Neuronal stem cell (in vitro differentiated cells): ENCODE data around the gene CEP68.

Source experiments
- DNase-seq: peaks from one replicate; pipeline ENCODE4 v3.0.0-alpha.2; 2013; ENCODE audit warnings: low spot score
- H2AFZ ChIP-seq: one replicate; pipeline ENCODE4 v1.6.1; 2013; ENCODE audit warnings: mild to moderate bottlenecking, low read length, inconsistent platforms
- H2AK5ac ChIP-seq: 2 replicates; pipeline ENCODE4 v1.6.1; 2013; ENCODE audit warnings: low read depth, mild to moderate bottlenecking, inconsistent platforms, low read length, moderate library complexity, mixed read lengths
- H2BK120ac ChIP-seq: 2 replicates; pipeline ENCODE4 v1.6.1; 2013; ENCODE audit warnings: low read depth, mild to moderate bottlenecking, inconsistent platforms, low read length, moderate library complexity, mixed read lengths
- H2BK12ac ChIP-seq: one replicate; pipeline ENCODE4 v1.6.1; 2013; ENCODE audit warnings: low read length, inconsistent platforms
- H2BK15ac ChIP-seq: 2 replicates; pipeline ENCODE4 v1.6.1; 2013; ENCODE audit warnings: mild to moderate bottlenecking, low read length, inconsistent platforms, mixed read lengths
- H2BK5ac ChIP-seq: one replicate; pipeline ENCODE4 v1.6.1; 2013; ENCODE audit warnings: inconsistent platforms, mild to moderate bottlenecking, low read length, moderate library complexity
- H3K14ac ChIP-seq: one replicate; pipeline ENCODE4 v1.6.1; 2013; ENCODE audit warnings: low read length, inconsistent platforms
- H3K18ac ChIP-seq: 2 replicates; pipeline ENCODE4 v1.6.1; 2013; ENCODE audit warnings: low read length, inconsistent platforms
- H3K23ac ChIP-seq: 2 replicates; pipeline ENCODE4 v1.6.1; 2013; ENCODE audit warnings: low read depth, mild to moderate bottlenecking, mixed read lengths, low read length, inconsistent platforms; ENCODE audit not compliant: poor library complexity
- H3K27ac ChIP-seq: replicated peaks from 3 replicates; pipeline ENCODE4 v1.5.1; 2013; ENCODE audit warnings: low read length, inconsistent platforms
- H3K27me3 ChIP-seq, 3 experiments: 2 replicates each; pipeline ENCODE4 v1.6.1; 2013; ENCODE audit warnings: low read length in 3 of 3, mild to moderate bottlenecking in 2 of 3, inconsistent platforms in 1 of 3, low read depth in 1 of 3, mixed read lengths in 1 of 3, moderate library complexity in 1 of 3; ENCODE audit not compliant: control insufficient read depth in 3 of 3, insufficient read depth in 3 of 3
- H3K36me3 ChIP-seq, 2 donors: replicated peaks in 1 of 2; 2 replicates each; pipeline ENCODE4 v1.6.1; 2013; ENCODE audit warnings: low read length in 2 of 2; ENCODE audit not compliant: control insufficient read depth in 2 of 2, insufficient read depth in 2 of 2
- H3K4ac ChIP-seq: 2 replicates; pipeline ENCODE4 v1.6.1; 2013; ENCODE audit warnings: inconsistent platforms, mild to moderate bottlenecking, low read length, moderate library complexity
- H3K4me1 ChIP-seq, 2 donors: 1 replicate in 1 of 2; 2 replicates in 1 of 2; pipeline ENCODE4 v1.6.1; 2013; ENCODE audit warnings: low read length in 2 of 2, low read depth in 1 of 2; ENCODE audit not compliant: control insufficient read depth in 2 of 2, insufficient read depth in 1 of 2
- H3K4me2 ChIP-seq: one replicate; pipeline ENCODE4 v1.6.1; 2013; ENCODE audit warnings: mild to moderate bottlenecking, low read length, inconsistent platforms; ENCODE audit not compliant: insufficient read depth, poor library complexity, severe bottlenecking
- H3K4me3 ChIP-seq, 2 donors: 2 replicates each; pipeline ENCODE4 v1.5.1; 2013; ENCODE audit warnings: low read length in 2 of 2, mild to moderate bottlenecking in 2 of 2, inconsistent platforms in 1 of 2, moderate library complexity in 1 of 2
- H3K79me1 ChIP-seq: one replicate; pipeline ENCODE4 v1.6.1; 2013; ENCODE audit warnings: low read depth, mild to moderate bottlenecking, inconsistent platforms, low read length, moderate library complexity
- H3K9ac ChIP-seq: one replicate; pipeline ENCODE4 v1.6.1; 2013; ENCODE audit warnings: mild to moderate bottlenecking, low read depth, low read length, inconsistent platforms; ENCODE audit not compliant: poor library complexity
- H3K9me3 ChIP-seq, 2 donors: replicated peaks in 1 of 2; 2 replicates each; pipeline versions ENCODE3 to v1.6.1; 2013; ENCODE audit warnings: low read length in 2 of 2, mild to moderate bottlenecking in 2 of 2, inconsistent platforms in 1 of 2, low read depth in 1 of 2, mixed read lengths in 1 of 2, moderate library complexity in 1 of 2; ENCODE audit not compliant: control insufficient read depth in 2 of 2, insufficient read depth in 1 of 2
- H4K8ac ChIP-seq: one replicate; pipeline ENCODE4 v1.6.1; 2013; ENCODE audit warnings: low read depth, mild to moderate bottlenecking, inconsistent platforms, low read length, moderate library complexity
- H4K91ac ChIP-seq: one replicate; pipeline ENCODE4 v1.6.1; 2013; ENCODE audit warnings: low read length, low read depth, mild to moderate bottlenecking, inconsistent platforms; ENCODE audit not compliant: poor library complexity
- WGBS, 2 donors: extraction: QIAGEN DNeasy Blood & Tissue Kit; methylation state at CpG; one replicate each; pipeline ENCODE4 v1.1.7; 2013; ENCODE audit warnings: missing lambda C conversion rate in 2 of 2, mixed read lengths in 1 of 2; ENCODE audit not compliant: insufficient read length in 2 of 2, insufficient replicate concordance in 1 of 2; ENCODE audit errors: extremely low coverage in 2 of 2; 5-methylcytosine and 5-hydroxymethylcytosine counted together

The CEP68 gene

GRCh38 chr2:65093211-65093610, 37.0 kb downstream of the CEP68 start:
- H3K27ac ChIP-seq: no peak overlapping the region
- H2BK15ac ChIP-seq: no peak overlapping the region
- no peak overlapping the region for H2BK120ac ChIP-seq
- H3K27me3 ChIP-seq: no peaks in the 10 kb centered on the region
- H3K4me1 ChIP-seq: no peaks in the 10 kb centered on the region
- H3K4me2 ChIP-seq: no peak overlapping the region
- H3K79me1 ChIP-seq: peaks cover 1% of the 10 kb centered on the region
- H3K4ac ChIP-seq: no peak overlapping the region
- no peak overlapping the region for H3K4me3 ChIP-seq
- no peak for DNase-seq
- no peak overlapping the region for H2AFZ ChIP-seq
- H3K9ac ChIP-seq: no peak overlapping the region
- H2AK5ac ChIP-seq: no peak overlapping the region
- H2BK5ac ChIP-seq: no peak overlapping the region
- H3K23ac ChIP-seq: no peak overlapping the region
- no peak overlapping the region for H4K8ac ChIP-seq
- H3K36me3 ChIP-seq: peaks cover 7 to 93% of the 10 kb centered on the region in 2 donors
- no peak overlapping the region for H2BK12ac ChIP-seq
- H3K9me3 ChIP-seq: no peaks in the 10 kb centered on the region
- no peak overlapping the region for H3K18ac ChIP-seq
- H3K14ac ChIP-seq: no peak overlapping the region
- no peak overlapping the region for H4K91ac ChIP-seq

GRCh38 chr2:65096948-65097347, 40.7 kb downstream of the CEP68 start:
- Histone ChIP-seq H3K79me1 (peaks cover under 1% of the 10 kb centered on the region), H3K27me3 (no peaks in the 10 kb centered on the region)

GRCh38 chr2:65097844-65098243, 41.6 kb downstream of the CEP68 start:
- Histone ChIP-seq H3K23ac (no peak overlapping the region), H2AK5ac (no peak overlapping the region), H2BK120ac (no peak overlapping the region), H3K79me1 (no peaks in the 10 kb centered on the region), H2BK5ac (no peak overlapping the region), H2AFZ (no peak overlapping the region), H3K4me1 (no peaks in the 10 kb centered on the region), H3K4me2 (no peak overlapping the region), H3K14ac (no peak overlapping the region), H3K9ac (no peak overlapping the region), H2BK12ac (no peak overlapping the region), H3K9me3 (no peaks in the 10 kb centered on the region), H3K27me3 (no peaks in the 10 kb centered on the region), H3K4ac (no peak overlapping the region), H3K36me3 (peaks cover 6 to 89% of the 10 kb centered on the region in 2 donors), H4K91ac (no peak overlapping the region), H2BK15ac (no peak overlapping the region), H3K18ac (no peak overlapping the region), H3K27ac (no peak overlapping the region), H4K8ac (no peak overlapping the region), H3K4me3 (no peak overlapping the region)
- no CpG with 5 or more reads among the region's 1 CpG for WGBS, 2 donors
- no peak for DNase-seq

More at GRCh38 chr2:65096948-65097347, 40.7 kb downstream of the CEP68 start:
- Histone ChIP-seq H2BK12ac (no peak overlapping the region), H3K27ac (no peak overlapping the region), H3K9me3 (no peaks in the 10 kb centered on the region), H3K4me2 (no peak overlapping the region), H3K4ac (no peak overlapping the region), H2AK5ac (no peak overlapping the region), H3K9ac (no peak overlapping the region), H2AFZ (no peak overlapping the region), H3K23ac (no peak overlapping the region), H3K36me3 (peaks cover 9 to 89% of the 10 kb centered on the region in 2 donors), H2BK15ac (no peak overlapping the region), H3K4me3 (no peak overlapping the region), H3K4me1 (no peaks in the 10 kb centered on the region), H2BK5ac (no peak overlapping the region), H3K14ac (no peak overlapping the region), H4K8ac (no peak overlapping the region), H2BK120ac (no peak overlapping the region), H3K18ac (no peak overlapping the region), H4K91ac (no peak overlapping the region)
- DNase-seq: no peak
- WGBS, 2 donors: no CpG with 5 or more reads among the region's 1 CpG

GRCh38 chr2:65098741-65099140, 42.5 kb downstream of the CEP68 start:
- Histone ChIP-seq H3K4me2 (no peak overlapping the region), H3K4me3 (no peak overlapping the region), H3K18ac (no peak overlapping the region), H4K8ac (no peak overlapping the region), H3K4ac (no peak overlapping the region), H3K23ac (no peak overlapping the region), H4K91ac (no peak overlapping the region), H3K9ac (no peak overlapping the region), H3K27me3 (no peaks in the 10 kb centered on the region), H3K9me3 (no peaks in the 10 kb centered on the region), H3K36me3 (peaks cover 7 to 89% of the 10 kb centered on the region in 2 donors), H2BK12ac (no peak overlapping the region), H3K27ac (no peak overlapping the region), H3K79me1 (no peaks in the 10 kb centered on the region), H2BK120ac (no peak overlapping the region), H2BK15ac (no peak overlapping the region), H2AFZ (no peak overlapping the region), H2AK5ac (no peak overlapping the region), H2BK5ac (no peak overlapping the region), H3K4me1 (no peaks in the 10 kb centered on the region), H3K14ac (no peak overlapping the region)
- WGBS, 2 donors: no CpG with 5 or more reads among the region's 5 CpGs
- DNase-seq: no peak
